ENCODE data around the gene SLFNL1.

DNA sequence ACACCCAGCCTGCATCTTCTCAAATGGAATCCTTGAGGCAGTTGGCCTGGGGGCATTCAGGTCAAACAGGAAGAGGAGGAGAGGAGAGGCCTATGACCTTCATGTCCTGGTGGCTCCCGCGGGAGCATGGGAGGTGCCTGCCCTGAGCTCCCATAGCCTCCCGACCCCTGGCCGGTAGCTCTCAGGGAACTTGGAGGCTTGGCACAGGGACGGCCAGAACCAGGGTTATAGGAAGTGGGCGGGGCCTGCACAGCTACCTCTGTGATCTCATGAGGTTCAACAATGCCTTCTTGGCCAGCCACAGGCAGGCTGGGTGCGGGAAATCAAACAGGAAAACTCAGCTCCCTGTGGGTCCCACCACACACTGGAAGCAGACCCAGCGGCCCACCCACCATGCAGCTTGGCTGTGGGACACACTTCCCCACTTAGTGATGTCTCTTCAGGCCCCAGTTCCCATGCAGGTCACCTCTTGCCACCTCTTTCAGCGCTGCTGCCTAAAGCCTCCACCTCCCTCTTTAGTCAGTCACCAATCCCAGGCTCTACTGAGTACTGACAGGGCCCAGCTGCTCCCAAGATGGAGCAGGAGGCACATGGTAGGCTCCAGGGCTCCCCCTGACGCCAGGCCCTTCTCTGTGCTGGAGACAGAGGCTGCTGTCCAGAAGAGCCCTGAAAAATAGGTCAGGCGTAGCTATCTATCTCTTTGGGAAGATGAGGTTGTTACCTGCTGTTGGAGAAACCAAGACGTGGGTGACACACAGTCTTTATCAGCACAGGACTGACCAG is at the start of gene SLFNL1:
- TF ChIP-seq, protein P1, sequence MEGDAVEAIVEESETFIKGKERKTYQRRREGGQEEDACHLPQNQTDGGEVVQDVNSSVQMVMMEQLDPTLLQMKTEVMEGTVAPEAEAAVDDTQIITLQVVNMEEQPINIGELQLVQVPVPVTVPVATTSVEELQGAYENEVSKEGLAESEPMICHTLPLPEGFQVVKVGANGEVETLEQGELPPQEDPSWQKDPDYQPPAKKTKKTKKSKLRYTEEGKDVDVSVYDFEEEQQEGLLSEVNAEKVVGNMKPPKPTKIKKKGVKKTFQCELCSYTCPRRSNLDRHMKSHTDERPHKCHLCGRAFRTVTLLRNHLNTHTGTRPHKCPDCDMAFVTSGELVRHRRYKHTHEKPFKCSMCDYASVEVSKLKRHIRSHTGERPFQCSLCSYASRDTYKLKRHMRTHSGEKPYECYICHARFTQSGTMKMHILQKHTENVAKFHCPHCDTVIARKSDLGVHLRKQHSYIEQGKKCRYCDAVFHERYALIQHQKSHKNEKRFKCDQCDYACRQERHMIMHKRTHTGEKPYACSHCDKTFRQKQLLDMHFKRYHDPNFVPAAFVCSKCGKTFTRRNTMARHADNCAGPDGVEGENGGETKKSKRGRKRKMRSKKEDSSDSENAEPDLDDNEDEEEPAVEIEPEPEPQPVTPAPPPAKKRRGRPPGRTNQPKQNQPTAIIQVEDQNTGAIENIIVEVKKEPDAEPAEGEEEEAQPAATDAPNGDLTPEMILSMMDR (IDR thresholded peaks at IDR 0.05; ENCODE audit: insufficient read depth, low read depth, low read length) = no peak
- no peak for TF ChIP-seq EZH2 (IDR thresholded peaks at IDR 0.05; ENCODE audit: insufficient read depth, low read length)

All from astrocyte (in vitro differentiated cells and primary cell).